Osteoblast (primary cell): Measurements from ENCODE around the gene GRHPR. TPM values are rescaled to one million over a fixed set of nuclear protein-coding genes. Genes with fewer than 3 reads are reported as not detected.

Source experiments
- DNase-seq: peaks from one replicate; pipeline ENCODE4 v3.0.0; 2011; ENCODE audit warnings: low spot score, mixed read lengths; ENCODE audit not compliant: insufficient read length; ENCODE audit errors: missing footprints
- H2AFZ ChIP-seq: 2 replicates; pipeline ENCODE4 v1.6.0; 2011; ENCODE audit warnings: mild to moderate bottlenecking, low read length
- H3K27ac ChIP-seq: 2 replicates; pipeline ENCODE4 v1.5.1; 2011; ENCODE audit warnings: mild to moderate bottlenecking, low read depth, low read length, moderate library complexity
- H3K27me3 ChIP-seq: 2 replicates; pipeline ENCODE4 v1.6.0; 2012; ENCODE audit warnings: mild to moderate bottlenecking, control low read depth, inconsistent platforms, low read length, moderate library complexity; ENCODE audit not compliant: insufficient read depth
- H3K36me3 ChIP-seq: 2 replicates; pipeline ENCODE4 v1.5.1; 2011; ENCODE audit warnings: mild to moderate bottlenecking, low read length, control low read depth, moderate library complexity; ENCODE audit not compliant: insufficient read depth
- H3K4me1 ChIP-seq: 2 replicates; pipeline ENCODE4 v1.5.1; 2011; ENCODE audit warnings: mild to moderate bottlenecking, low read length, control low read depth, moderate library complexity; ENCODE audit not compliant: insufficient read depth
- H3K4me2 ChIP-seq: 2 replicates; pipeline ENCODE4 v1.6.0; 2011; ENCODE audit warnings: mild to moderate bottlenecking, low read length; ENCODE audit not compliant: insufficient read depth
- H3K4me3 ChIP-seq: fragments of 200-600 bp; sonication (generic); 3 replicates; pipeline ENCODE4 v1.5.1; 2012; ENCODE audit warnings: mild to moderate bottlenecking, low read length, inconsistent platforms; ENCODE audit not compliant: insufficient read depth
- H3K79me2 ChIP-seq: 2 replicates; pipeline ENCODE4 v1.6.0; 2012; ENCODE audit warnings: mild to moderate bottlenecking, low read length, control low read depth, inconsistent platforms; ENCODE audit not compliant: insufficient read depth
- H3K9me3 ChIP-seq: 2 replicates; pipeline ENCODE4 v1.5.1; 2011; ENCODE audit warnings: low read depth, low read length, control low read depth
- H4K20me1 ChIP-seq: 2 replicates; pipeline ENCODE4 v1.6.0; 2012; ENCODE audit warnings: mild to moderate bottlenecking, low read length, control low read depth; ENCODE audit not compliant: insufficient read depth
- total RNA-seq: library from RNA; depleted of rRNA; stranded (reverse); fragments of >200 nt; gene quantifications from 2 replicates; pipeline ENCODE4 v1.2.3, GENCODE V29; 2012
- TF ChIP-seq, protein P1 (sequence below): IDR thresholded peaks from 2 replicates; pipeline ENCODE4 v1.5.1; 2011; ENCODE audit warnings: mild to moderate bottlenecking, low read depth, low read length, moderate library complexity; ENCODE audit errors: extremely low read depth

The GRHPR gene
- total RNA-seq, 1 donor: 165 TPM

DNA sequence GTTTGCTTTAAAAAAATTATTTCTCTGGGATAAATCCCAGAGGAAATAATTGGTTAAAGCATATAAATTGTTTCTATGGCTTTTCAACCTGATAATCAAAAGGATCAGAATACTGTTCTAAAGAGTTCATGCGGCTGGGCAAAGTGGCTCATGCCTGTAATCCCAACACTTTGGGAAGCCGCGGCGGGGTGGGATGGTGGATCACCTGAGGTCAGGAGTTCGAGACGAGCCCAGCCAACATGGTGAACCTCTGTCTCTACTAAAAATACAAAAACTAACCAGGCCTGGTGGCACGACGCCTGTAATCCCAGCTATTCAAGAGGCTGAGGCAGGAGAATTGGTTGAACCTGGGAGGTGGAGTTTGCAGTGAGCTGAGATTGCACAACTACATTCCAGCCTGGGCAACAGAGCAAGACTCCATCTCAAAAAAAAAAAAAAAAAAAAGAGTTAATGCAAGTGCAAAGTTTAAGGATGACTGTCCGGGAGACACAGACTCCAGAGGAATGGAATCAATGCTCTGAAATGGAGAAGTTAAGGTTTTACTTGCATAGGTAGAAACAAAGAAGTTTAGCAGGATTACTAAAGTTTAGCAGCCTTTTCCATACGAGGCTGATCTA, 16.6 kb upstream of the GRHPR start:
- no peak overlapping the region for H3K27ac ChIP-seq
- H4K20me1 ChIP-seq: no peaks in the 10 kb centered on the region
- no peaks in the 10 kb centered on the region for H3K9me3 ChIP-seq
- no peak overlapping the region for H3K4me2 ChIP-seq
- TF ChIP-seq, protein P1, sequence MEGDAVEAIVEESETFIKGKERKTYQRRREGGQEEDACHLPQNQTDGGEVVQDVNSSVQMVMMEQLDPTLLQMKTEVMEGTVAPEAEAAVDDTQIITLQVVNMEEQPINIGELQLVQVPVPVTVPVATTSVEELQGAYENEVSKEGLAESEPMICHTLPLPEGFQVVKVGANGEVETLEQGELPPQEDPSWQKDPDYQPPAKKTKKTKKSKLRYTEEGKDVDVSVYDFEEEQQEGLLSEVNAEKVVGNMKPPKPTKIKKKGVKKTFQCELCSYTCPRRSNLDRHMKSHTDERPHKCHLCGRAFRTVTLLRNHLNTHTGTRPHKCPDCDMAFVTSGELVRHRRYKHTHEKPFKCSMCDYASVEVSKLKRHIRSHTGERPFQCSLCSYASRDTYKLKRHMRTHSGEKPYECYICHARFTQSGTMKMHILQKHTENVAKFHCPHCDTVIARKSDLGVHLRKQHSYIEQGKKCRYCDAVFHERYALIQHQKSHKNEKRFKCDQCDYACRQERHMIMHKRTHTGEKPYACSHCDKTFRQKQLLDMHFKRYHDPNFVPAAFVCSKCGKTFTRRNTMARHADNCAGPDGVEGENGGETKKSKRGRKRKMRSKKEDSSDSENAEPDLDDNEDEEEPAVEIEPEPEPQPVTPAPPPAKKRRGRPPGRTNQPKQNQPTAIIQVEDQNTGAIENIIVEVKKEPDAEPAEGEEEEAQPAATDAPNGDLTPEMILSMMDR: no peak
- no peaks in the 10 kb centered on the region for H3K4me1 ChIP-seq
- H3K4me3 ChIP-seq: no peak overlapping the region
- no peaks in the 10 kb centered on the region for H3K36me3 ChIP-seq
- no peak for DNase-seq
- H3K27me3 ChIP-seq: peaks cover 6% of the 10 kb centered on the region
- no peaks in the 10 kb centered on the region for H3K79me2 ChIP-seq
- H2AFZ ChIP-seq: no peak overlapping the region

DNA sequence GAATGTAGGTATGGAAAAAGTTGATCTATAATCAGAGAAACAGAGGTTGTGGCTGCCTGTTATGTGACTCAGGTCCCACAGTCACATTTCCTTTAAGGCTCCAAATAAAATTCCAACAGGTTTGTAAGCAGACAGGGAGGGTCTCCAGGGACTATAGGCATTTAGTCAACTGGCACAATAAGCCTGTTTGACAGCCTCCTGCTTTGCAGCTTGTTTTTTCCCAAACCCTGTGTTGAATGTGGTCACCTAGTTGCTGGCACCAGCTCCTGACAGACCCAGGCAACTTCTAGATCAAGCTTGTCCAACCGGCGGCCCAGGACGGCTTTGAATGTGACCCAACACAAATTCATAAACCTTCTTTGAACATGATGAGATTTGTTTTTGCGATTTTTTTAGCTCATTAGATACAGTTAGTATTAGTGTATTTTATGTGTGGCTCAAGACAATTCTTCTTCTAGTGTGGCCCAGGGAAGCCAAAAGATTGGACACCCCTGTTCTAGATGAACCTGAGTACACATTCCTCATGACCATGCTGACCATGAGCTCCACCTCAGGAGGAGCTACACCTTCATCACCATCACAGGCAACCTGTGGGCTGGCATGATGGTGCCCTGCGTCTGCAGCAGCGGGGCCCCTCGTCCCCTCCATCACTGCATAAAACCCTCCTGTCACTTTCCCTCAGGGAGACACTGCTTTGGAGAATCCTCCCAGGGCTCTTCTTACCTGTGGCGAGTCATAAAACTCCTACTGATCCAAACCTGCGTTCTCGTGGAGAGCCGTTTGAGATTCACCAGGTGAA, 15.7 kb upstream of the GRHPR start:
- no peaks in the 10 kb centered on the region for H3K36me3 ChIP-seq
- no peak for DNase-seq
- no peaks in the 10 kb centered on the region for H3K4me1 ChIP-seq
- no peak overlapping the region for H2AFZ ChIP-seq
- H3K4me3 ChIP-seq: no peak overlapping the region
- H3K27ac ChIP-seq: no peak overlapping the region
- no peaks in the 10 kb centered on the region for H4K20me1 ChIP-seq
- no peaks in the 10 kb centered on the region for H3K9me3 ChIP-seq
- no peaks in the 10 kb centered on the region for H3K79me2 ChIP-seq
- peaks cover 6% of the 10 kb centered on the region for H3K27me3 ChIP-seq
- TF ChIP-seq, protein P1: no peak
- no peak overlapping the region for H3K4me2 ChIP-seq

DNA sequence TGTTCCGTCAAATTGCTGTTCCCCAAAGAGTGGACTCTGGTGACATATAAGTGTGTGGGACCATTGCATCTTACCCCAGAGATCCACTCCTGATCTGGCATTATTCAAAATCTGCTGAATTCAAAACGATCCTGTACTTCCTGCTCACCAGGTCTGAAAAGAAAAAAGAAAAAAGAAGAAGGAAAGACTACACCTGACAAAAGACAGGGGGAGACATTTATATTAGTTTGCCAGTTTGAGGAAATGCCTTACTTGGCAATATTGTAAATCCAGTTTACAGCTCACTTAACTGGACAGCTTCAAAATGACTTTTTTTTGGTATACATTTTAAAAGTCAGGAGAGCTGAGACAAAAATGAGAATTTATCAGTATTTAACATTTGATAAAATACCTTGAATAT, 15.0 kb upstream of the GRHPR start:
- no peak overlapping the region for H3K27ac ChIP-seq
- DNase-seq: no peak
- TF ChIP-seq, protein P1: peak; percentile 33
- no peaks in the 10 kb centered on the region for H3K9me3 ChIP-seq
- no peaks in the 10 kb centered on the region for H3K79me2 ChIP-seq
- peaks cover 6% of the 10 kb centered on the region for H3K27me3 ChIP-seq
- no peak overlapping the region for H2AFZ ChIP-seq
- H3K4me2 ChIP-seq: no peak overlapping the region
- no peaks in the 10 kb centered on the region for H4K20me1 ChIP-seq
- no peaks in the 10 kb centered on the region for H3K36me3 ChIP-seq
- peaks cover under 1% of the 10 kb centered on the region for H3K4me1 ChIP-seq
- no peak overlapping the region for H3K4me3 ChIP-seq

DNA sequence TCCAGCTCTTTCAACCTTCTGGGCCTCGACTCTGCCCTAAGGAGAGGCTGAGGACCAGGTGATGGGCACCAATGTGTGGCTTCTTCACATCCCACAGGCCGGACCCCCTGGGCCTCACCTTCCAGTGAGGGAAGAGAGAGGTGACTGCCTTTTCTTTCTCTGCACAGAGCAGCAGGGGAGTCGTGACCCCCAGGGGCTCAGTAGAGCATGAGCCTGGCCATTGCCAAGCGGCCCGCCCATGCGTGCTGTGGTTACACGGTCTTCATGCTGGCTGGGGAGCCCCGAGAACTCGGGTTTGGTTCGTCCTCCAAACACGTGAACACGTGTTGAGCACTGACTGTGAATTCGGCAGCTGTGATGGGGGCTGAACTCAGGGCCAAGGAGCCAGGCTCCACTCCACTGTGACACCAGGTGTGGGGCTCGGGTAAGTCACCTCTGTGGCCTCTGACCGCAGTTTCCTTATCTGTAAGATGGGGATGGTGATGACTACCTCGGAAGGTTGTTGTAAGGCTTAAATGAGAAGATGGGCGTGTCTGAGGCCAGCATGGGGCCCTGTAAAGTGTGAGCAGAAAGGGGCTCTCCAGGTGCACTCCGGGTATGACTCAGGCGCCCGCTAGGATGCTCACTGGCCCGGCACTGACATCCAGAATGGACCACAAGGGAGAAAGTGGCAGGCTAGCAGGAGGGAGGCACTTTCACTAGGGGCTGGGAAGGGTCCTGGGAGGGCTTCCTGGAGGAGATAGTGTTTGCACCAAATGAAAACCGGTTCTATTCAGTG, 13.4 kb upstream of the GRHPR start:
- DNase-seq: no peak
- no peaks in the 10 kb centered on the region for H3K36me3 ChIP-seq
- H3K4me2 ChIP-seq: no peak overlapping the region
- no peaks in the 10 kb centered on the region for H3K79me2 ChIP-seq
- no peaks in the 10 kb centered on the region for H4K20me1 ChIP-seq
- no peak overlapping the region for H2AFZ ChIP-seq
- no peak overlapping the region for H3K4me3 ChIP-seq
- H3K4me1 ChIP-seq: peaks cover 3% of the 10 kb centered on the region
- TF ChIP-seq, protein P1: no peak
- no peak overlapping the region for H3K27ac ChIP-seq
- peaks cover 6% of the 10 kb centered on the region for H3K27me3 ChIP-seq
- no peaks in the 10 kb centered on the region for H3K9me3 ChIP-seq
